Memory B cell (primary cell): ENCODE measurements around the gene KRT3.

ENCODE experiments used
- ATAC-seq: fragments of 150-1000 bp; cut with Tn5 transposase; 2 replicates; pipeline ENCODE4 v1.10.0; 2021; ENCODE audit warnings: low read depth, mild to moderate bottlenecking, moderate library complexity
- DNase-seq, 2 donors: peaks; one replicate each; pipeline ENCODE4 v3.0.0; 2022; ENCODE audit warnings: low spot score in 2 of 2
- H3K27ac Mint-ChIP-seq: one replicate; pipeline ENCODE4 v1.8.0; 2022; ENCODE audit warnings: mild to moderate bottlenecking, moderate library complexity, mixed read lengths
- H3K27me3 Mint-ChIP-seq: one replicate; pipeline ENCODE4 v1.8.0; 2022; ENCODE audit warnings: mixed read lengths
- H3K36me3 Mint-ChIP-seq: one replicate; pipeline ENCODE4 v1.8.0; 2022; ENCODE audit warnings: mild to moderate bottlenecking, mixed read lengths
- H3K4me1 Mint-ChIP-seq: one replicate; pipeline ENCODE4 v1.8.0; 2022; ENCODE audit warnings: mixed read lengths
- H3K4me3 Mint-ChIP-seq: one replicate; pipeline ENCODE4 v1.8.0; 2022; ENCODE audit warnings: mild to moderate bottlenecking, moderate library complexity, mixed read lengths
- H3K9me3 Mint-ChIP-seq: one replicate; pipeline ENCODE4 v1.8.0; 2022; ENCODE audit warnings: mixed read lengths

KRT3 gene

GRCh38 chr12:52832985-52833905, 37.3 kb upstream of the KRT3 start:
- H3K27me3 Mint-ChIP-seq, result peaks cover 16% of the 10 kb centered on the region
- no peak overlapping the region for H3K4me3 Mint-ChIP-seq
- no peaks in the 10 kb centered on the region for H3K4me1 Mint-ChIP-seq
- H3K9me3 Mint-ChIP-seq, result no peaks in the 10 kb centered on the region
- no peak for ATAC-seq
- H3K36me3 Mint-ChIP-seq, result no peaks in the 10 kb centered on the region
- no peak overlapping the region for H3K27ac Mint-ChIP-seq
- no peak for DNase-seq

- DNase-seq (no peak), ATAC-seq (no peak)
- Mint-ChIP-seq H3K4me3 (no peak overlapping the region), H3K27me3 (peaks cover 16% of the 10 kb centered on the region), H3K27ac (no peak overlapping the region), H3K36me3 (no peaks in the 10 kb centered on the region), H3K4me1 (no peaks in the 10 kb centered on the region), H3K9me3 (no peaks in the 10 kb centered on the region)
Observed at GRCh38 chr12:52832451-52832850, 36.5 kb upstream of the KRT3 start.

- Mint-ChIP-seq H3K9me3 (no peaks in the 10 kb centered on the region), H3K27me3 (peaks cover 12% of the 10 kb centered on the region), H3K4me3 (no peak overlapping the region), H3K36me3 (no peaks in the 10 kb centered on the region), H3K27ac (no peak overlapping the region), H3K4me1 (no peaks in the 10 kb centered on the region)
- no peak for ATAC-seq
- DNase-seq, result no peak
Observed at GRCh38 chr12:52831251-52831650, 35.3 kb upstream of the KRT3 start.

GRCh38 chr12:52829986-52830770, 34.3 kb upstream of the KRT3 start:
- Mint-ChIP-seq H3K27ac (no peak overlapping the region), H3K9me3 (no peaks in the 10 kb centered on the region), H3K4me3 (no peak overlapping the region), H3K27me3 (peaks cover 15% of the 10 kb centered on the region), H3K36me3 (no peaks in the 10 kb centered on the region), H3K4me1 (no peaks in the 10 kb centered on the region)
- no peak for DNase-seq
- ATAC-seq, result no peak

GRCh38 chr12:52828591-52829021, 32.7 kb upstream of the KRT3 start:
- DNase-seq, result no peak
- no peak for ATAC-seq

GRCh38 chr12:52828156-52828555, 32.2 kb upstream of the KRT3 start:
- no peaks in the 10 kb centered on the region for H3K36me3 Mint-ChIP-seq

More at GRCh38 chr12:52828591-52829021, 32.7 kb upstream of the KRT3 start:
- no peaks in the 10 kb centered on the region for H3K4me1 Mint-ChIP-seq
- no peak overlapping the region for H3K27ac Mint-ChIP-seq
- peaks cover 16% of the 10 kb centered on the region for H3K27me3 Mint-ChIP-seq
- H3K4me3 Mint-ChIP-seq, result no peak overlapping the region
- H3K36me3 Mint-ChIP-seq, result no peaks in the 10 kb centered on the region
- H3K9me3 Mint-ChIP-seq, result no peaks in the 10 kb centered on the region

GRCh38 chr12:52827499-52828090, 31.7 kb upstream of the KRT3 start:
- no peak overlapping the region for H3K27ac Mint-ChIP-seq
- H3K4me1 Mint-ChIP-seq, result no peaks in the 10 kb centered on the region

More at GRCh38 chr12:52828156-52828555, 32.2 kb upstream of the KRT3 start:
- peaks cover 18% of the 10 kb centered on the region for H3K27me3 Mint-ChIP-seq
- no peak overlapping the region for H3K27ac Mint-ChIP-seq
- no peaks in the 10 kb centered on the region for H3K9me3 Mint-ChIP-seq
- ATAC-seq (no peak), DNase-seq (no peak)
- H3K4me1 Mint-ChIP-seq, result no peaks in the 10 kb centered on the region
- no peak overlapping the region for H3K4me3 Mint-ChIP-seq

GRCh38 chr12:52826611-52827498, 30.9 kb upstream of the KRT3 start:
- peaks cover 21% of the 10 kb centered on the region for H3K27me3 Mint-ChIP-seq
- no peak for ATAC-seq

More at GRCh38 chr12:52827499-52828090, 31.7 kb upstream of the KRT3 start:
- Mint-ChIP-seq H3K27me3 (peaks cover 19% of the 10 kb centered on the region), H3K36me3 (no peaks in the 10 kb centered on the region), H3K4me3 (no peak overlapping the region), H3K9me3 (no peaks in the 10 kb centered on the region)
- no peak for ATAC-seq
- DNase-seq, result no peak

GRCh38 chr12:52825961-52826360, 30.0 kb upstream of the KRT3 start:
- ATAC-seq (no peak), DNase-seq (no peak)
- Mint-ChIP-seq H3K27me3 (peaks cover 22% of the 10 kb centered on the region), H3K36me3 (no peaks in the 10 kb centered on the region), H3K4me3 (no peak overlapping the region), H3K9me3 (no peaks in the 10 kb centered on the region), H3K4me1 (no peaks in the 10 kb centered on the region), H3K27ac (no peak overlapping the region)

More at GRCh38 chr12:52826611-52827498, 30.9 kb upstream of the KRT3 start:
- Mint-ChIP-seq H3K27ac (no peak overlapping the region), H3K4me3 (no peak overlapping the region), H3K4me1 (no peaks in the 10 kb centered on the region), H3K36me3 (no peaks in the 10 kb centered on the region), H3K9me3 (no peaks in the 10 kb centered on the region)
- no peak for DNase-seq

GRCh38 chr12:52824741-52825410, 29.0 kb upstream of the KRT3 start:
- Mint-ChIP-seq H3K4me1 (no peaks in the 10 kb centered on the region), H3K27ac (no peak overlapping the region), H3K9me3 (no peaks in the 10 kb centered on the region), H3K36me3 (no peaks in the 10 kb centered on the region), H3K27me3 (peaks cover 22% of the 10 kb centered on the region), H3K4me3 (no peak overlapping the region)
- no peak for DNase-seq
- ATAC-seq, result no peak

GRCh38 chr12:52823761-52824450, 28.0 kb upstream of the KRT3 start:
- H3K4me1 Mint-ChIP-seq, result no peaks in the 10 kb centered on the region
- H3K9me3 Mint-ChIP-seq, result no peaks in the 10 kb centered on the region
- H3K4me3 Mint-ChIP-seq, result no peak overlapping the region
- H3K36me3 Mint-ChIP-seq, result no peaks in the 10 kb centered on the region
- ATAC-seq, result no peak
- DNase-seq, result no peak
- H3K27ac Mint-ChIP-seq, result no peak overlapping the region
- H3K27me3 Mint-ChIP-seq, result peaks cover 25% of the 10 kb centered on the region

- no peak for ATAC-seq
- Mint-ChIP-seq H3K27ac (no peak overlapping the region), H3K27me3 (peaks cover 30% of the 10 kb centered on the region), H3K36me3 (no peaks in the 10 kb centered on the region), H3K9me3 (no peaks in the 10 kb centered on the region), H3K4me1 (no peaks in the 10 kb centered on the region), H3K4me3 (no peak overlapping the region)
- DNase-seq, result no peak
Observed at GRCh38 chr12:52822771-52823510, 27.0 kb upstream of the KRT3 start.
